Upper lobe of left lung (tissue), 6 donors: Measurements from ENCODE around the gene PARD3B. TPM values are rescaled to one million over a fixed set of nuclear protein-coding genes. Genes with fewer than 3 reads are reported as not detected.

ENCODE experiments used
- ATAC-seq, 2 donors: fragments of 200-7000 bp; cut with Tn5 transposase; one replicate each; pipeline ENCODE4 v1.9.1; 2022; ENCODE audit warnings: mild to moderate bottlenecking in 2 of 2, moderate library complexity in 2 of 2; ENCODE audit not compliant: low FRiP score in 2 of 2
- DNase-seq, 2 donors: peaks; one replicate each; pipeline ENCODE4 v3.0.0-alpha.2; 2019 to 2020
- H3K27ac ChIP-seq, 4 donors: fragments of 200-600 bp; sonication (generic); one replicate each; pipeline ENCODE4 v1.5.1; 2016 to 2019
- H3K27me3 ChIP-seq, 4 donors: fragments of 200-600 bp; sonication (generic); one replicate each; pipeline ENCODE4 v1.5.1; 2017 to 2019
- H3K36me3 ChIP-seq, 4 donors: fragments of 200-600 bp; sonication (generic); one replicate each; pipeline ENCODE4 v1.5.1; 2016 to 2019
- H3K4me1 ChIP-seq, 4 donors: fragments of 200-600 bp; sonication (generic); one replicate each; pipeline ENCODE4 v1.5.1; 2018 to 2019
- H3K4me3 ChIP-seq, 4 donors: fragments of 200-600 bp; sonication (generic); one replicate each; pipeline ENCODE4 v1.5.1; 2017 to 2019; ENCODE audit warnings: mild to moderate bottlenecking in 2 of 4, moderate library complexity in 1 of 4
- H3K9me3 ChIP-seq, 4 donors: fragments of 200-600 bp; sonication (generic); one replicate each; pipeline ENCODE4 v1.5.1; 2018 to 2019
- CTCF ChIP-seq, 6 experiments: fragments of 450-650 bp in 4 of 6; fragments of 200-600 bp in 2 of 6; sonication (generic) in 2 of 6; IDR thresholded peaks; one replicate each; pipeline ENCODE4 v1.5.1; 2016 to 2019; ENCODE audit warnings: antibody characterized with exemption in 6 of 6
- EP300 ChIP-seq, 4 donors: sonication (generic); formaldehyde crosslinking; IDR thresholded peaks; one replicate each; pipeline ENCODE4 v1.5.1; 2017; ENCODE audit warnings: antibody characterized with exemption in 4 of 4, control low read depth in 2 of 4
- POLR2A ChIP-seq, 4 donors: fragments of 450-650 bp; IDR thresholded peaks; one replicate each; pipeline ENCODE4 v1.5.1; 2016 to 2017; ENCODE audit warnings: antibody characterized with exemption in 4 of 4, mild to moderate bottlenecking in 2 of 4
- POLR2AphosphoS5 ChIP-seq, 2 donors: sonication (generic); formaldehyde crosslinking; IDR thresholded peaks; one replicate each; pipeline ENCODE4 v1.5.1; 2017; ENCODE audit warnings: antibody characterized with exemption in 2 of 2
- WGBS, 2 donors: methylation state at CpG; one replicate each; pipeline ENCODE4 v1.1.5; 2017 to 2018; 5-methylcytosine and 5-hydroxymethylcytosine counted together
- total RNA-seq, 6 donors: library from RNA; depleted of rRNA in 4 of 6; stranded (reverse); fragments of >200 nt in 4 of 6; gene quantifications; one replicate each; pipeline versions ENCODE4 v1.1.0 to v1.2.1, GENCODE V29; 2016 to 2021
- donor health status: DM: no; HTN: no; CAD: no; lungs with moderate emphysema.
- donor health status: DM: no; HTN: yes; CAD: no; lungs with severe emphysema.

The PARD3B gene
- total RNA-seq, 6 donors from 2014 or later: 17.8 to 44.9 (median 24.2) TPM

GRCh38 chr2:205505371-205505770 is 960.1 kb downstream of the PARD3B start:
- ATAC-seq (no peak), DNase-seq (no peak)
- no peaks in the 10 kb centered on the region for H3K27me3 ChIP-seq
- H3K36me3 ChIP-seq: peaks cover 0 to 6% (median 0%) of the 10 kb centered on the region in 4 donors
- no peak overlapping the region for H3K4me3 ChIP-seq
- no peak overlapping the region for H3K27ac ChIP-seq
- no peak for TF ChIP-seq CTCF (IDR thresholded peaks at IDR 0.05)
- TF ChIP-seq POLR2A (IDR thresholded peaks at IDR 0.05): no peak
- TF ChIP-seq POLR2AphosphoS5 (IDR thresholded peaks at IDR 0.05): no peak
- no peak for TF ChIP-seq EP300 (IDR thresholded peaks at IDR 0.05)
- no peaks in the 10 kb centered on the region for H3K9me3 ChIP-seq
- WGBS, 2 donors: 86% methylated on average over 2 of the region's 2 CpGs
- no peaks in the 10 kb centered on the region for H3K4me1 ChIP-seq

DNA sequence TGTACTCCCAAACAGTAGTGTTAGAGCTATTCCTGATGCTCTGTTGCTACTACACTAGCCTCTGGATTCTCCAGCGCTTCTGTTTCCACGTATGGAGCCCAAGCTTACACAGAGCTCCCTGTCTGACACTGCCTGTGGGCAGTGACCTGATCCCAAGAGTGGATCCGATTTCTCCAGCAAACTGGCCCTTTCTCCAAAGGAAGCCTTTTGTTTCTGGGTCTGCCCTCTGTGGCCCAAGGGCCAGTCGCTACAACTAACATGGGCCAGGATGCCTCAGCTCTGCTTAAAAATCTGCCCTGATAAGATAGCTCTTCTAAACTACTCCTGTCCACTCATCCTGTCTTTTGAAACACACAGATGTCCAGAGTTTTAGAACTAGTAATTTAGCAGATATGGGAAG is 964.4 kb downstream of the PARD3B start:
- DNase-seq (no peak), ATAC-seq (no peak)
- Histone ChIP-seq H3K36me3 (no peaks in the 10 kb centered on the region), H3K27me3 (no peaks in the 10 kb centered on the region), H3K27ac (no peak overlapping the region), H3K4me3 (no peak overlapping the region), H3K9me3 (no peaks in the 10 kb centered on the region), H3K4me1 (no peaks in the 10 kb centered on the region)
- 96 to 98% methylated on average over 4 of the region's 4 CpGs for WGBS, 2 donors
- TF ChIP-seq POLR2AphosphoS5 (IDR thresholded peaks at IDR 0.05) (no peak), EP300 (IDR thresholded peaks at IDR 0.05) (no peak), CTCF (IDR thresholded peaks at IDR 0.05) (no peak), POLR2A (IDR thresholded peaks at IDR 0.05) (no peak)

DNA sequence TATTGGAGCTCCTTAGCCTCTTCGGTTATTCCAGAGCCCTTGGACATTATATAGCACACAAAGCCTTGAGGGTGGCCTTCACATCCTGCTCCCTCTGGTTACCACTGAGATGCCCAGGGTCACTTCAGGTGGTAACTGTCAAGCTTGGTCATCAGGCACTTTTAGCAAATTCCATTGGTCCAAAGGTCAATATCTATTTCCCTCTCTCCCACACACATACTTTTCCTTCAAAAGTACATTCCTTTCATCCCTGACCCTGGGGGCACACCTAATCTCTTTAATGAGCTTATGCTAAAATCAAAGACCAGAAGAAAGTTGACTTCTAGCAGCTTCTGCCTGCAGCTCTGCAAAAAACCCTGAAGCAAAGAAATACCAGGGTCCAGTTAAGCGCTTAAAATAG is 965.1 kb downstream of the PARD3B start:
- Histone ChIP-seq H3K27me3 (no peaks in the 10 kb centered on the region), H3K9me3 (no peaks in the 10 kb centered on the region), H3K4me1 (no peaks in the 10 kb centered on the region), H3K36me3 (no peaks in the 10 kb centered on the region), H3K27ac (no peak overlapping the region), H3K4me3 (no peak overlapping the region)
- DNase-seq: no peak
- TF ChIP-seq EP300 (IDR thresholded peaks at IDR 0.05) (no peak), CTCF (IDR thresholded peaks at IDR 0.05) (no peak), POLR2A (IDR thresholded peaks at IDR 0.05) (no peak), POLR2AphosphoS5 (IDR thresholded peaks at IDR 0.05) (no peak)
- ATAC-seq: no peak
- 75 to 82% methylated on average over 2 of the region's 2 CpGs for WGBS, 2 donors

DNA sequence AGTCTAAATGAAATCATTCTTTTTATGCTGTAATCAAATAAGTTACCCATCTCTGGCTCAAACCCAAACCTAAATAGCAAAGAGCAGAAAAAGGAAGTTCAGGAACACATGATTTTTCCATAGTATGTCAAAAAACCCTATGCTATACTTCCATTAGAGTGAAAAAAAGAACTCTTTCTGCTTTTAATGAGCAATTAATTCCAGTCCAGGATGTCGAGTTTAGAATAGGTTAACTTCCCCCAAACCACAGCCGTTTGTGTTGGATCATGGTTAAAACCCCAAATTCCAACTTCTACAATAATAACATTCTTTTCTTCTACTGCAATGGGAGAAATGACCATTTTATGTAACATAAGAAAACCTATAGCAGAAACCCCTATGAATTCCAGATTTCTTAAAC is 965.9 kb downstream of the PARD3B start:
- no peak for ATAC-seq
- Histone ChIP-seq H3K4me3 (no peak overlapping the region), H3K27ac (no peak overlapping the region), H3K27me3 (no peaks in the 10 kb centered on the region), H3K36me3 (no peaks in the 10 kb centered on the region), H3K9me3 (no peaks in the 10 kb centered on the region), H3K4me1 (no peaks in the 10 kb centered on the region)
- DNase-seq: no peak
- WGBS, 2 donors: 50% methylated on average over 2 of the region's 2 CpGs
- TF ChIP-seq CTCF (IDR thresholded peaks at IDR 0.05): no peak
- no peak for TF ChIP-seq POLR2A (IDR thresholded peaks at IDR 0.05)
- TF ChIP-seq EP300 (IDR thresholded peaks at IDR 0.05): no peak
- TF ChIP-seq POLR2AphosphoS5 (IDR thresholded peaks at IDR 0.05): no peak

GRCh38 chr2:205511641-205512040 is 966.4 kb downstream of the PARD3B start:
- H3K27me3 ChIP-seq: no peaks in the 10 kb centered on the region
- no peak overlapping the region for H3K27ac ChIP-seq
- DNase-seq (no peak), ATAC-seq (no peak)
- no peaks in the 10 kb centered on the region for H3K4me1 ChIP-seq
- no peaks in the 10 kb centered on the region for H3K9me3 ChIP-seq
- no peak overlapping the region for H3K4me3 ChIP-seq
- H3K36me3 ChIP-seq: no peaks in the 10 kb centered on the region
- TF ChIP-seq CTCF (IDR thresholded peaks at IDR 0.05): no peak
- no peak for TF ChIP-seq EP300 (IDR thresholded peaks at IDR 0.05)
- TF ChIP-seq POLR2A (IDR thresholded peaks at IDR 0.05): no peak
- no peak for TF ChIP-seq POLR2AphosphoS5 (IDR thresholded peaks at IDR 0.05)
- WGBS, 2 donors: 94 to 96% methylated on average over 3 of the region's 3 CpGs
